ENCODE results near the gene DHX9. TPM values are rescaled to one million over a fixed set of nuclear protein-coding genes. Genes with fewer than 3 reads are reported as not detected.

DHX9 gene
- total RNA-seq, 3 donors from 2014 or later (not counting 1 experiment from before 2014, with no cell fraction given): 208 to 226 (median 226) TPM

DNA sequence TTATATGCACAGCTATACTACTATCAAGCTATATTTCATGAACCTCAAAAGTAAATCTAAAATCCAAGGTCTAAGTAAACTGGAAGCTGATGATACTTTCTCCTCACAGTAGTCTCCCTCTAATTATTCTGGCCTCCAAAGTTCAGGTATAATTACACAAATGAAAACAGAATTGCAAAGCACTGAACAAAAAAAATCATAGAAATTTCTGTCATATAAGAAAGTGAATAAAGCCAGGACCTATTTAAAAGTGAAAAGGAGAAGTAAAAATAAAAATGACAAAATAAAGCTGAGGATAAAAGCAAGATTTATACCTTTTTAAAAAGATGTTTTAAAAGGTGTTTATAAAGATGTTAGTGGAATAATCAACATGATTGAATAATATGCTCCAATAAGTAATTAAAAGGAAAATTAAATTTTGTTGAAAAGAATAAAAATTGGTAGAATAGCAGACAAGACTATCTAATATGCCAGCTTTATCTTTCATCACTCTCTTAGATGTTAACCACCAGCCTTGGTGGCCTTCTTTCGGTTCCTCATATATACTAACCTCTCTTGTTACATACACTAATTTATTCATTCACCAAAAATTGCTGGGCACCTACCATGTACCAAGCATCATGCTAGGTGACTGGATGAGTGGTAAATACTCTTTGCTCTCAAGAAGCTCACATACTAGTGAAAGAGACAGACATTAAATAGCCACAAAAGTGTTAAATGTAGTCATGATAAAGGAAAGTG is 88.7 kb downstream of the DHX9 start:
- H3K9me3 Mint-ChIP-seq: no peaks in the 10 kb centered on the region
- Histone ChIP-seq H3K36me3 (ENCODE audit: control insufficient read depth, insufficient read depth, low read length) (no peaks in the 10 kb centered on the region), H3K27ac (ENCODE audit: low read length) (no peak overlapping the region), H3K9me3 (ENCODE audit: control insufficient read depth, insufficient read depth, low read length) (no peaks in the 10 kb centered on the region), H3K4me1 (ENCODE audit: control insufficient read depth, insufficient read depth, low read length) (no peaks in the 10 kb centered on the region), H3K27me3 (ENCODE audit: control insufficient read depth, insufficient read depth, low read length) (no peaks in the 10 kb centered on the region), H3K4me3 (ENCODE audit: low read length) (no peak overlapping the region)
- intact Hi-C loops (cut with micrococcal nuclease): no loop called here
- no peaks in the 10 kb centered on the region for H3K4me1 Mint-ChIP-seq
- H3K27me3 Mint-ChIP-seq (ENCODE audit: low read depth in 2 of 2): peaks cover 16 to 24% of the 10 kb centered on the region in 2 donors
- WGBS (ENCODE audit: insufficient coverage): no CpG with 5 or more reads among the region's 1 CpG
- H3K27ac Mint-ChIP-seq: no peak overlapping the region
- DNase-seq (no peak), ATAC-seq (no peak)
- no peak overlapping the region for H3K4me3 Mint-ChIP-seq
- no peaks in the 10 kb centered on the region for H3K36me3 Mint-ChIP-seq
- TF ChIP-seq, protein P1, sequence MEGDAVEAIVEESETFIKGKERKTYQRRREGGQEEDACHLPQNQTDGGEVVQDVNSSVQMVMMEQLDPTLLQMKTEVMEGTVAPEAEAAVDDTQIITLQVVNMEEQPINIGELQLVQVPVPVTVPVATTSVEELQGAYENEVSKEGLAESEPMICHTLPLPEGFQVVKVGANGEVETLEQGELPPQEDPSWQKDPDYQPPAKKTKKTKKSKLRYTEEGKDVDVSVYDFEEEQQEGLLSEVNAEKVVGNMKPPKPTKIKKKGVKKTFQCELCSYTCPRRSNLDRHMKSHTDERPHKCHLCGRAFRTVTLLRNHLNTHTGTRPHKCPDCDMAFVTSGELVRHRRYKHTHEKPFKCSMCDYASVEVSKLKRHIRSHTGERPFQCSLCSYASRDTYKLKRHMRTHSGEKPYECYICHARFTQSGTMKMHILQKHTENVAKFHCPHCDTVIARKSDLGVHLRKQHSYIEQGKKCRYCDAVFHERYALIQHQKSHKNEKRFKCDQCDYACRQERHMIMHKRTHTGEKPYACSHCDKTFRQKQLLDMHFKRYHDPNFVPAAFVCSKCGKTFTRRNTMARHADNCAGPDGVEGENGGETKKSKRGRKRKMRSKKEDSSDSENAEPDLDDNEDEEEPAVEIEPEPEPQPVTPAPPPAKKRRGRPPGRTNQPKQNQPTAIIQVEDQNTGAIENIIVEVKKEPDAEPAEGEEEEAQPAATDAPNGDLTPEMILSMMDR (IDR thresholded peaks at IDR 0.05): no peak

DNA sequence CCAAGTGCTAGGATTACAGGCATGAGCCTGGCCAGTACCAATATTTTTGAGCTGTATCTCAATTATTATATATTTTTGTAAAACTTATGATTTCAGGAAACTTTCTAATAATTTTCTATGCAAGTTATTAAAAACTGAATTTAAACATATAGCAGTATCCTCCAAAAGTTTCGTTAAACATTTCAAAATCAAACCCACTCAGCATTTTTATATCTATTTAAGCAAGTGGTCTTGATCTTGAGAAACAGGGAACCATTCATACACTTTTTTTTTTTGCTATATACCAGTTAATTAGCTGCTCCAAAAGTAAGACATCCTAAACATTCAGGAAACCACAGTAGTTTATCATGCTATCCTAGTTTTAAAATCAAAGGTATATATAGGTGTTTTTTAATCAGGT is 91.8 kb downstream of the DHX9 start:
- H3K9me3 Mint-ChIP-seq: no peaks in the 10 kb centered on the region
- Histone ChIP-seq H3K27me3 (ENCODE audit: control insufficient read depth, insufficient read depth, low read length) (peaks cover 2% of the 10 kb centered on the region), H3K4me1 (ENCODE audit: control insufficient read depth, insufficient read depth, low read length) (no peaks in the 10 kb centered on the region), H3K27ac (ENCODE audit: low read length) (no peak overlapping the region), H3K4me3 (ENCODE audit: low read length) (no peak overlapping the region), H3K36me3 (ENCODE audit: control insufficient read depth, insufficient read depth, low read length) (no peaks in the 10 kb centered on the region), H3K9me3 (ENCODE audit: control insufficient read depth, insufficient read depth, low read length) (no peaks in the 10 kb centered on the region)
- H3K27ac Mint-ChIP-seq: no peak overlapping the region
- TF ChIP-seq, protein P1 (IDR thresholded peaks at IDR 0.05): no peak
- DNase-seq (no peak), ATAC-seq (no peak)
- intact Hi-C loops (cut with micrococcal nuclease): no loop called here
- no peaks in the 10 kb centered on the region for H3K4me1 Mint-ChIP-seq
- no peak overlapping the region for H3K4me3 Mint-ChIP-seq
- H3K27me3 Mint-ChIP-seq (ENCODE audit: low read depth in 2 of 2): peaks cover 7 to 40% of the 10 kb centered on the region in 2 donors
- 67% methylated on average over 1 of the region's 1 CpG for WGBS (ENCODE audit: insufficient coverage)
- H3K36me3 Mint-ChIP-seq: peaks cover 6% of the 10 kb centered on the region

DNA sequence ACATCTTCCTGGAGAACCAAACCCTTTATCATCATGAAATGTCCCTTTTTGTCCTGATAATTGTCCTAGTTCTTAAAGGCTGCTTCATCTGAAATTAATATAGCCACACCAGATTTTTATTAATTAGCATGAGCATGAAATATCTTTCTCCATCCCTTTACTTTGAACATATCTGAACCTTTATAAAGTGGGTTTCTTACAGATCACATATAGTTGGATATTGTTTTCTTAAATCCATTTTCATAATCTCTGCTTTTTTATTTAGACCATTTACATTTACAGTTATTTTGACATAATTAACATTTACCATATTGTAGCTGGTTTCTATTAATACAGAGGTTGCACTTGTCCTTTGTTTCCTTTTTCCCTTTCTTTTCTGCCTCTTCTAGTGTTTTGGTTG is 96.6 kb downstream of the DHX9 start:
- Histone ChIP-seq H3K36me3 (ENCODE audit: control insufficient read depth, insufficient read depth, low read length) (no peaks in the 10 kb centered on the region), H3K27ac (ENCODE audit: low read length) (no peak overlapping the region), H3K4me3 (ENCODE audit: low read length) (no peak overlapping the region), H3K4me1 (ENCODE audit: control insufficient read depth, insufficient read depth, low read length) (no peaks in the 10 kb centered on the region), H3K9me3 (ENCODE audit: control insufficient read depth, insufficient read depth, low read length) (no peaks in the 10 kb centered on the region), H3K27me3 (ENCODE audit: control insufficient read depth, insufficient read depth, low read length) (peaks cover 4% of the 10 kb centered on the region)
- ATAC-seq (no peak), DNase-seq (no peak)
- Mint-ChIP-seq H3K27ac (no peak overlapping the region), H3K4me3 (no peak overlapping the region), H3K9me3 (no peaks in the 10 kb centered on the region), H3K4me1 (no peaks in the 10 kb centered on the region), H3K36me3 (peaks cover 6% of the 10 kb centered on the region), H3K27me3 (ENCODE audit: low read depth in 2 of 2) (peaks cover 2 to 58% of the 10 kb centered on the region in 2 donors)
- intact Hi-C loops (cut with micrococcal nuclease): no loop called here
- TF ChIP-seq, protein P1 (IDR thresholded peaks at IDR 0.05): no peak

Other genes starting within 250 kb of the DHX9 start
- gene RGS16, start 235.0 kb upstream of the DHX9 start, total RNA-seq: 1 to 10 TPM; 1.3 to 9.6 (median 4.2) TPM
- not detected for gene RGS8, start 154.8 kb upstream of the DHX9 start, total RNA-seq
- 10 to 100 TPM in 1 of 3 donors, 1 to 10 TPM in 2; 5.2 to 10.6 (median 6.8) TPM for gene NPL, start 49.6 kb upstream of the DHX9 start, total RNA-seq
- not detected for gene SHCBP1L, start 113.8 kb downstream of the DHX9 start, total RNA-seq
- gene LAMC1, start 184.1 kb downstream of the DHX9 start, total RNA-seq: under 1 TPM; 0.33 to 0.66 (median 0.58) TPM

Data from natural killer cell (primary cell).